Superior temporal gyrus (tissue), 1 donor: ENCODE results near the gene LRBA.

Experiments used
- DNase-seq: peaks from one replicate; pipeline ENCODE4 v3.0.0-alpha.2; 2016; ENCODE audit errors: extremely low spot score

The LRBA gene

DNA sequence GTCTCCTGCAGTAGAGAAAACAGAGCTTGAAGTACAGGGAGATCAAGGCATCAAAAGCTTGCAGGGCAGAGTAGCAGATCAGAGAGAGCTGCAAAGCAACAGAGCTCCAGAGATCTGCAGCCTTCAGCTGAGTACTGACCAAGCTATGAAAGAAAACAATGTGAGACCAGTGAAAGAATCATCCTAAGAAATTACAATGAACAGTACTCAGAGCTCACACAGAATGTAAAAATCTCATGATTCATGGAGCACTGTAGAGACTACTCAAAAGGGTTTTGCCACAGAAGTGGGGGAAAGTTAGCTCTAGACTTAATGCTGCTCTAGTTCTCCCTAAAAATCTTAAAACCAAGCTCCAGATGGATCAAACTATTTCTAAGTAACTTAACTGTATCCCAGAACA lies 513.1 kb downstream of the LRBA start:
- no peak for DNase-seq

DNA sequence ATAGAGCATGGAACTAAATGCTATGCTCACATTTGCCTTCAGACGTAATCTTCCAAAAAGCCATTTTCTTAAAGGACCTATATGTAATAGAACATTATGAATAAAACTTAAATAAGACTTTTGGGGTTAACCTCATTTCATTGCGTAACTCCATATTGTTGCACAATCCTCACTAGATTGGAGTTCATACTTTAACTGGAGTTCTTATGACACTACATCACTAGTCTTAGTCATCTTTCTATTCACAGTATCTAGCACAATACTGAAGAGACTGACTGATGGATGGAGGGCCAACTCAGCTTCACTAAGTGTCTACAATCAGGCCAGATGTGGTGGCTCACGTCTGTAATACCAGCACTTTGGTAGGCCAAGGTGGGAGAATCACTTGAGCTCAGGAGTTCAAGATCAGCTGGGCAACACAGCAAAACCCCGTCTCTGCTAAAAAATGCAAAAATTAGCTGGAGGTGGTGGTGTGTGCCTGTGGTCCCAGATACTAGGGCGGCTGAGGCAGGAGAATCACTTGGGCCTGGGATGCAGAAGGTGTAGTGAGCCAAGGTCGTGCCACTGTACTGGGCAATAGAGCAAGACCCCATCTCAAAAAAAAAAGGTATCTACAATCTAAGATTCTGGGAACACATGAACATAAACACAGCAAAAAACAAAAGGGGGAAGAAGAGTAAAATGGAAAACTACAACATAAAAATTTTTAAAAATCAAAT lies 513.9 kb downstream of the LRBA start:
- no peak for DNase-seq

- DNase-seq: no peak
Measured at GRCh38 chr4:150497612-150498011, 517.5 kb downstream of the LRBA start.

DNA sequence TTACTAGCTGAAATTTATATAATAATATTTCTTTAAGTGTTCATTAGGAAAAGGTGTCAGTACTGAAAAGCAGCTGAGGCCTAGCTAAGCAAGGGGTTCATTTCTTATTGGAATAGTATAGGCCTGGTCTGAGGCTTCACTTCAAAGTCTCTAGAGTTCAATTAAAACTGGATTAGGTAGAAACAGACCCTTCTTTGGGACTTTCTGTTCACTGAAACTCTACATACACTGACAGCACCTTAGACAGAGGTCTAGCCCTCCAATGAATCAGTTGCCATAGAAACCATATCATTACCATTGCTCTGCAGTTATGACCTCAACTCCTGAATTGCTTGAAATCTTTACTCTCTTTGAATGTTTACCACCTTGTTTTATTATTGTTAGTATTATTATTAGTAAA lies 519.5 kb downstream of the LRBA start:
- no peak for DNase-seq

- no peak for DNase-seq
Measured at GRCh38 chr4:150493851-150494250, 521.2 kb downstream of the LRBA start.

DNA sequence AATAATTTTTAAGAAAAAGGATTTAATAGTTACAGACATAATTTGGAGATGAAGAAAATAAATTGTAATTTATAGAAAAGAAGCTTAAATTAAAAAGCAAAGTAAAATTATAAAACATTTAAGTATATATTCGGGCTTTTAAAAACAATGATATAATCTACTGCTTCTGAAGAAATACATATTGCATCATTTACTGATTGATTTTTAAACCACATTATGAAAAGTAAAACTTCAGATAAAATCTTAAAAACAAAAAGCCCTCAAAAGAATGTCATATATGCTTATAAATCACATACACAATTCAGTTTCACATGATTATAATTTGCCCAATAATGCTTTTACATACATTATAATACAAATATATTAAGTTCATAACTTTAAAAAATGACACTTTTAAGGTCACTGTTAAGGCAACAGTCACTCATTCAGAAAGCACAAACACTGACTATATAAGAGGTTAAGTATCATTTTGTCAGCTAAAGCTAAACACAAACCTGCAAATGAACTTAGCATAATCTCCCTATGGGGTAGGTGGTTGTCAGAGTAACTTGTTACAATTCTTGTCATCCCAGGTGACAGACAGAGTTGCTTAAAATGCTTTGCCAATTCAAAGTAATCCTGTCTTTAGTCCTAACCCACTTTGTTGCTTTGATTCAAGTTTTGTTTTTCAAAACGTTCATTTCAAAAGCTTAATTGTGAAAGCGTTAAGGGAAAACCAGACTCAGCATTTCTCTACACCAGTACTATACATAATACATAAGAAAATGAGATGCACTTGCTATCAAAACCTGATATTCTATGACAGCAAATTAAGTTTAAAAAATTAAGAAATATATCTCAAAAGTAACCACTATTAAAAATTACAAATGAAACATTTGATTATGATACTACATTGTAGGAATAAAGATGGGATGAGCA lies 523.7 kb downstream of the LRBA start:
- DNase-seq: no peak

GRCh38 chr4:150482581-150482980 lies 532.5 kb downstream of the LRBA start:
- DNase-seq: no peak

DNA sequence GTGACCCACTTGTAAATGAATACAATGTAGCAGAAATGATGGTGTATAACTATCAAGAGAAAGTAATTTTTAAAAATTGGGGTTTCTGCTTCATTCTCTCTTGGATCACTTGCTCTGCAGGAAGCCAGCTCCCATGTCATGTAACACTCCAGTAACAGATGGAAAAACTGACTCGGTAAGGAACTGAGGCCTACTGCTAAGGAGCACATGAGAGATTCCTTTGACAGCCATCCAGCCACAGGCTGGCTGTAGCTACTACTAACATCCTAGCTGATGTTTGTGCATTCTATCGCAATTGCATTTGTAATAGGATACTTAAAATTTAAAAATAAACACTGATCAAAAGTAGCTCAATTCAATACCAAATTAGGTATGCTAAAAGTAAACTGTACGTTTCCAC lies 535.4 kb downstream of the LRBA start:
- DNase-seq: no peak

DNA sequence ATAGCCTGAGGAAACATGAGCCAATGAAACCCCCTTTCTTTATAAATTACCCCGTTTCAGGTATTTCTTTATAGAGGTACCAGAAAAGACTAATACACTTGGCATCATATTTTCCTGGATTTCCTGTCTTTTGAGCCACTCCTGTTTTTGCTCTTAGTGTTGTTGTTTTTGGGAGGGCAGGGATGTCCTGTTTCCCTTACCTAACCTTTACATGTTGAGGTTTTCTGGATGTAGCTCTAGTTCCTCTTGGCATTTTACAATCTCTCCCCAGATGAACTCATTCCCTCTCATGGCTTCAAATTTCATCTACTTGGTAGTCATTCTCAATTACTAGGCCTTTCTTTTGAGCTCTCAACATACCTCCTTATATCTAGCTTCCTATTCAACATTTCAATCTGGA lies 537.2 kb downstream of the LRBA start:
- no peak for DNase-seq

DNA sequence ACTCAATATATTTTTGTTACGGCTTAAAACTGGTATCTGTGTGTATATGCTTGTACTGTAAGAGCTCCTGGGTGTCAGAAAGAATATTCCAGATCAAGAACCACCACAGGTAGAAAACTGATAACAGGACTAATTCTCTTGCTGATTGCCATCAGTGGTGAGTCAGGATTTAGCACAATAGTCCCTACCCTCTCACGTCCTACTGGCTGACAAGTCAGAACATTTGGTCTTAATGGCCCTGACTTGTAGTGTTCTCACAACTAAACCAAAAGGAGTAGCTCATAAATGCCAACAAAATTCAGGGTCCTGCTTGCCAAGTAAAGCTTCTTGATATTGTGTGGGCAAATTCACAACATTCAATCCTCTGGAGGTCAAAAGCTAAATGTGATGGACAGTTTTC lies 538.3 kb downstream of the LRBA start:
- DNase-seq: no peak

- no peak for DNase-seq
Measured at GRCh38 chr4:150475763-150476162, 539.3 kb downstream of the LRBA start.

GRCh38 chr4:150464523-150464922 lies 550.6 kb downstream of the LRBA start:
- DNase-seq: no peak

GRCh38 chr4:150462743-150463142 lies 552.3 kb downstream of the LRBA start:
- DNase-seq: no peak

DNA sequence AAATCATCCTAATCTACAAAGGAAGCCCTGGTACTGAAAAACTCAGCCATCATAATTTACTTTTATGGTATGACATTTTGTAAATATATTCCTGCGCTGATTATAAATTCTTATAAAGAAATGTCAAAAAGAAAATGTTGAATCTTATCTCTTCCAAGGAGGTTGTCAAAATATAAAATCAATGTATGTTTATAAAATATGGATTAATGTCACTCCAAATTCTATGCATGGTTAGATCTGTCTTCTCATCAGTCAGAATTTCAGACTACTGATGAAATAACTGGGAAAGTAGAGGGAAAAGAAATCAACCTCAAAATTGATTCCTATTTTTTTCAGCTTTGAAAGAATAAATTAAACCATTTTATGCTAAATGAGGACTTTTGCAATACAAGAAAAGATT lies 553.1 kb downstream of the LRBA start:
- no peak for DNase-seq

DNA sequence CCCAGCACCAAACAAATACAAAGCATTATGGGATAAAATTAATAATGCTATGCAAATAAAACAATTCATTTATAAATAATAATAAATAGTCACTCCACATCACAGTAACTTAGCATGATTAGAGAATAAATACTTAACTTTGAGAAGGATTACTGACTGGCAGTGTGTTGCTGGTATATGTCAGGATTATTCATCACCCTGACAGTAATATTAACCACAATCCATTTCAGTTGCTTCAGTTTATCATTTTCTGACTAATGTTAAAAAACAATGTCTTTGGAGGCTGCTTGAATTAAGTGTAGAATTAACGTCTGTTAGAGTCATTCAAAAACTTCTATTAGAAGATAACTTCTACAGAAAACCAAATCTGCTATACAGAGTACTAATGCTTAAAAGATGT lies 557.3 kb downstream of the LRBA start:
- DNase-seq: no peak

GRCh38 chr4:150451883-150452282 lies 563.2 kb downstream of the LRBA start:
- DNase-seq: no peak

DNA sequence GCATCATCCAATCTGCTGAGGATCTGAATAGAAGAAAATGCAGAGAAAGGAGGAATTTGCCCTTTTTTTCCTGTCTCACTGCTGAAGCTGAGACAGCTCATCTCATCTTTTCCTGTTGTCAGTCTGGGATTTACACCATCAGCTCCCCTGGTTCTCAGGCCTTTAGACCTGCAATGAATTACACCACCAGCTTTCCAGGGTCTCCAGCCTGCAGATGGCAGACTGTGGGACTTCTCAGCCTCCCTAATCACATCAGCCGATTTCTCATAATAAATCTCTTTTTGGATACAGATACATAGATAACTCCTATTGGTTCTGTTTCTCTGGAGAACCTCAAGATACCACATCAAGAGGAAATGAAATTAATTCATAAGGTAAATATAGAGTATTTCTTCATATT lies 567.7 kb downstream of the LRBA start:
- DNase-seq: no peak

- DNase-seq: no peak
Measured at GRCh38 chr4:150439451-150439933, 575.6 kb downstream of the LRBA start.

DNA sequence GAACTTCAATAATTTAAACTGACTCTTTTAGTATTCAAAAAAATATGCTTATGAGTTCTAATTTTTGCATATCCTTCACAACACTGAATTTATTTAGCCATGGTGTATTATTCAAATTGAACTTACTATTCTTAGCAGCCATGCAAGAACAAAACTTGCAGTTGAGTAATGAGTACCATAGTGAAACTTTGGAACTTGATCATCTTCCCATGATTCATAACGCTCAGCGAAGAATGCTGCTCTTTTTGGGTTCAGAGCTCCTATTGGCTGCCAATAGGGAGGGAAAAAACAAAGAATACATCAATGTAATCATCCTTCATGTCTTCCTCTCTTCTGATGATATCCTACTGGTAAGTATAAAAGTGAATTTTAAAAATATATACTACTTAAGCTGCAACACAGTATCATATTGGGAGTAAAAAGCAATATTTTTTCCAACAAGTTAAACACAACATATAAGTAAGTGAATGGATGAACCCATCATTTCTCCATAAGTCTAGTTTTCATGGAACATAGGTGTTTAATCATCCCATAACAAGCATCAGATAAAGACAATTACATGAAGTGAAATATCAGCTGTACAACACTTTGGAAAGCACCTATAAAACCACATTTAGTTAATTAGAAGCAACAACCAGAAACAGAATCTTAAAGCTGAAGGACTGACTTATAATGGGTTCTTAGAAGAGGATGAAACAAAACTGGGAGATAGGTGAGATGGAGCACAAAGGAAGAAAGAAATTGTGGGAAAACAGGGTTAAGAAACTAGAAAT lies 578.3 kb downstream of the LRBA start:
- DNase-seq: no peak

GRCh38 chr4:150431221-150431620 lies 583.9 kb downstream of the LRBA start:
- no peak for DNase-seq

- DNase-seq: no peak
Measured at GRCh38 chr4:150425161-150425560, 589.9 kb downstream of the LRBA start.

- DNase-seq: no peak
Measured at GRCh38 chr4:150423503-150423902, 591.6 kb downstream of the LRBA start.
